K562 (cell line): ENCODE data around the gene IKZF4.

Experiments used
- ARHGAP35 ChIP-seq: fragments of 450-650 bp; IDR thresholded peaks from 2 replicates; pipeline ENCODE4 v1.6.1; 2018; ENCODE audit not compliant: partially characterized antibody
- BRCA1 ChIP-seq, 2 experiments: fragments of 450-650 bp in 1 of 2; sonication (generic) in 1 of 2; formaldehyde crosslinking in 1 of 2; IDR thresholded peaks; 2 replicates each; pipeline versions ENCODE4 v1.5.0 to v1.6.1; 2017 to 2020; ENCODE audit warnings: mild to moderate bottlenecking in 1 of 2, missing genetic modification reagents in 1 of 2
- EP300 ChIP-seq: IDR thresholded peaks from 2 replicates; pipeline ENCODE4 v1.6.1; 2012; ENCODE audit warnings: low read length, improper control_type of control experiment
- JUND ChIP-seq, 2 experiments: IDR thresholded peaks; 2 replicates in 1 of 2; 3 replicates in 1 of 2; pipeline ENCODE4 v1.6.1; 2011; ENCODE audit warnings: borderline replicate concordance in 2 of 2, low read depth in 2 of 2, low read length in 2 of 2, improper control_type of control experiment in 1 of 2, missing biosample characterization in 1 of 2, missing genetic modification characterization in 1 of 2, missing genetic modification reagents in 1 of 2
- TARDBP ChIP-seq: fragments of 450-650 bp; IDR thresholded peaks from 2 replicates; pipeline ENCODE4 v1.6.1; 2016
- ZBTB49 ChIP-seq: sonication (generic); formaldehyde crosslinking; IDR thresholded peaks from 2 replicates; pipeline ENCODE4 v1.8.0; 2022; ENCODE audit warnings: missing genetic modification reagents, mild to moderate bottlenecking, borderline replicate concordance
- ZNF239 ChIP-seq: fragments of 250-450 bp; sonication (Bioruptor Pico); IDR thresholded peaks from 2 replicates; pipeline ENCODE4 v1.4.0; 2020; ENCODE audit warnings: mild to moderate bottlenecking
- TF ChIP-seq, protein P1 (sequence below), 3 experiments: IDR thresholded peaks in 2 of 3; conservative IDR thresholded peaks in 1 of 3; 2 replicates each; pipeline ENCODE4 v1.5.1; 2011 to 2012; ENCODE audit warnings: low read length in 3 of 3, mild to moderate bottlenecking in 3 of 3, control low read depth in 2 of 3, improper control_type of control experiment in 1 of 3, inconsistent platforms in 1 of 3, low read depth in 1 of 3, mixed read lengths in 1 of 3, moderate library complexity in 1 of 3; ENCODE audit not compliant: insufficient read depth in 2 of 3

DNA sequence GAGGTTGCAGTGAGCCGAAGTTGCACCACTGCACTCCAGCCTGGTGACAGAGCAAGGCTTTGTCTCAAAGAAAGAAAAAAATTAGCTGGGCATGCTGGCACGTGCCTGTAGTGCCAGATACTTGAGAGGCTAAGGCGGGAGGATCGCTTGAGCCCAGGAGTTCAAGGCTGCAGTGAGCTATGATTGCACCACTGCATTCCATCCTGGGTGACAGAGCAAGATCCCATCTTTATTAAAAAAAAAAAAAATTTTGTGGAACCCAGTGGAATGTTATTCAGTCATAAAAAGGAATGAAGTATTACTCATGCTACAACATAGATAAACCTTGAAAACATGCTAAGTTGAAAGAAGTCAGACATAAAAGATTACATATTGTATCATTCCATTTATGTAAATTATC is 50.8 kb downstream of the IKZF4 start:
- TF ChIP-seq BRCA1 (IDR thresholded peaks at IDR 0.05) (no peak), BRCA1 (CRISPR knock-in tag; IDR thresholded peaks at IDR 0.05) (no peak), ARHGAP35 (no peak), EP300 (no peak), JUND (IDR thresholded peaks at IDR 0.05; ENCODE audit: borderline replicate concordance, low read depth, low read length) (no peak), JUND (tag; IDR thresholded peaks at IDR 0.05; ENCODE audit: borderline replicate concordance, low read depth, low read length) (no peak), ZBTB49 (CRISPR knock-in tag) (no peak), TARDBP (no peak), ZNF239 (CRISPR knock-in tag) (no peak)
- TF ChIP-seq, protein P1, sequence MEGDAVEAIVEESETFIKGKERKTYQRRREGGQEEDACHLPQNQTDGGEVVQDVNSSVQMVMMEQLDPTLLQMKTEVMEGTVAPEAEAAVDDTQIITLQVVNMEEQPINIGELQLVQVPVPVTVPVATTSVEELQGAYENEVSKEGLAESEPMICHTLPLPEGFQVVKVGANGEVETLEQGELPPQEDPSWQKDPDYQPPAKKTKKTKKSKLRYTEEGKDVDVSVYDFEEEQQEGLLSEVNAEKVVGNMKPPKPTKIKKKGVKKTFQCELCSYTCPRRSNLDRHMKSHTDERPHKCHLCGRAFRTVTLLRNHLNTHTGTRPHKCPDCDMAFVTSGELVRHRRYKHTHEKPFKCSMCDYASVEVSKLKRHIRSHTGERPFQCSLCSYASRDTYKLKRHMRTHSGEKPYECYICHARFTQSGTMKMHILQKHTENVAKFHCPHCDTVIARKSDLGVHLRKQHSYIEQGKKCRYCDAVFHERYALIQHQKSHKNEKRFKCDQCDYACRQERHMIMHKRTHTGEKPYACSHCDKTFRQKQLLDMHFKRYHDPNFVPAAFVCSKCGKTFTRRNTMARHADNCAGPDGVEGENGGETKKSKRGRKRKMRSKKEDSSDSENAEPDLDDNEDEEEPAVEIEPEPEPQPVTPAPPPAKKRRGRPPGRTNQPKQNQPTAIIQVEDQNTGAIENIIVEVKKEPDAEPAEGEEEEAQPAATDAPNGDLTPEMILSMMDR (IDR thresholded peaks at IDR 0.05 in 2 of 3, conservative IDR thresholded peaks at IDR 0.05 in 1 of 3; ENCODE audit: insufficient read depth in 2 of 3, low read depth in 1 of 3, low read length in 3 of 3), result no peak
